Measurements from ENCODE around the gene GAPVD1. TPM values are rescaled to one million over a fixed set of nuclear protein-coding genes. Genes with fewer than 3 reads are reported as not detected.
A peak's percentile ranks its signal among the peaks of the same experiment; 100 is the strongest.

Gene GAPVD1
- total RNA-seq (2021): 33.3 to 34.0 TPM (median 33.8 TPM) in 3 replicates
- Bru-seq, nascent RNA: percentile 67 among the genes with signal in this experiment
- long read RNA-seq, experiment 1, full-length matches to known transcripts: 7 of 129 reads
- long read RNA-seq, experiment 1, partial matches to known transcripts: 28 of 129 reads
- long read RNA-seq, experiment 1, other reads (novel, unspliced or antisense): 94 of 129 reads
- long read RNA-seq, experiment 2, partial matches to known transcripts: 2 of 27 reads
- long read RNA-seq, experiment 2, other reads (novel, unspliced or antisense): 24 of 27 reads
- long read RNA-seq, experiment 3, partial matches to known transcripts: 0 of 2 reads
- long read RNA-seq, experiment 3, other reads (novel, unspliced or antisense): 2 of 2 reads

- peak within 1 kb of the TSS; percentile 80 for H3K27ac Mint-ChIP-seq
- POLR2A ChIA-PET: interaction anchor here (0.6 to 1.7 kb wide), 3 partner anchors 10 to 46 kb away, joined by 3 to 11 read pairs (median 6); partner anchors contain the start of gene HSPA5
- peaks cover 10% of the 10 kb centered on the region for H3K4me1 Mint-ChIP-seq
- ATAC-seq: peak; percentile 97
- peaks cover 4% of the 10 kb centered on the region; the same call in 1 of the 2 replicates for H3K9me3 Mint-ChIP-seq
- no peaks in the 10 kb centered on the region for H3K27me3 Mint-ChIP-seq (ENCODE audit: low read depth)
- peak; percentile 92 for DNase-seq (ENCODE audit: low spot score)
- peak within 1 kb of the TSS; percentile 98 for H3K4me3 Mint-ChIP-seq
- CTCF ChIA-PET: interaction anchor here (0.7 to 2.2 kb wide), 11 partner anchors 11 to 112 kb away, joined by 3 to 10 read pairs (median 4); partner anchors contain the start of gene HSPA5
- H3K36me3 Mint-ChIP-seq: peaks cover 3% of the 10 kb centered on the region; the same call in 1 of the 2 replicates
- TF ChIP-seq ETV6 (CRISPR knock-in tag; IDR thresholded peaks at IDR 0.05) (no peak; the same call in 1 of the 2 replicates), NFE2L1 (CRISPR knock-in tag; IDR thresholded peaks at IDR 0.05) (no peak), NFYB (CRISPR knock-in tag; conservative IDR thresholded peaks at IDR 0.05; ENCODE audit: low read depth) (0 out of 2 replicates have a peak, but pooled peaks have one; percentile 11), SMAD4 (CRISPR knock-in tag; IDR thresholded peaks at IDR 0.05) (no peak), TP53 (CRISPR knock-in tag; IDR thresholded peaks at IDR 0.05) (no peak), MXD4 (CRISPR knock-in tag; IDR thresholded peaks at IDR 0.05; ENCODE audit: borderline replicate concordance) (no peak), OVOL2 (CRISPR knock-in tag; IDR thresholded peaks at IDR 0.05; ENCODE audit: borderline replicate concordance) (no peak), ZNF138 (CRISPR knock-in tag; conservative IDR thresholded peaks at IDR 0.05) (no peak), PRDM15 (CRISPR knock-in tag; IDR thresholded peaks at IDR 0.05) (no peak), FOXP4 (CRISPR knock-in tag; IDR thresholded peaks at IDR 0.05) (no peak), ZNF671 (CRISPR knock-in tag; IDR thresholded peaks at IDR 0.05) (no peak), ZNF281 (CRISPR knock-in tag; IDR thresholded peaks at IDR 0.05) (peak; percentile 20; the same call in 1 of the 2 replicates), MAX (CRISPR knock-in tag; IDR thresholded peaks at IDR 0.05) (no peak; the same call in 1 of the 2 replicates), STAT6 (CRISPR knock-in tag; conservative IDR thresholded peaks at IDR 0.05; ENCODE audit: low read depth) (no peak), IRF1 (CRISPR knock-in tag; IDR thresholded peaks at IDR 0.05) (peak; percentile 28; the same call in 1 of the 2 replicates), RORB (CRISPR knock-in tag; IDR thresholded peaks at IDR 0.05) (no peak)
- TF ChIP-seq, protein P1, sequence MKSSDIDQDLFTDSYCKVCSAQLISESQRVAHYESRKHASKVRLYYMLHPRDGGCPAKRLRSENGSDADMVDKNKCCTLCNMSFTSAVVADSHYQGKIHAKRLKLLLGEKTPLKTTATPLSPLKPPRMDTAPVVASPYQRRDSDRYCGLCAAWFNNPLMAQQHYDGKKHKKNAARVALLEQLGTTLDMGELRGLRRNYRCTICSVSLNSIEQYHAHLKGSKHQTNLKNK (CRISPR knock-in tag; IDR thresholded peaks at IDR 0.05): no peak
- TF ChIP-seq, protein P2, sequence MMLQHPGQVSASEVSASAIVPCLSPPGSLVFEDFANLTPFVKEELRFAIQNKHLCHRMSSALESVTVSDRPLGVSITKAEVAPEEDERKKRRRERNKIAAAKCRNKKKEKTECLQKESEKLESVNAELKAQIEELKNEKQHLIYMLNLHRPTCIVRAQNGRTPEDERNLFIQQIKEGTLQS (CRISPR knock-in tag; conservative IDR thresholded peaks at IDR 0.05): no peak
- TF ChIP-seq, protein P3, sequence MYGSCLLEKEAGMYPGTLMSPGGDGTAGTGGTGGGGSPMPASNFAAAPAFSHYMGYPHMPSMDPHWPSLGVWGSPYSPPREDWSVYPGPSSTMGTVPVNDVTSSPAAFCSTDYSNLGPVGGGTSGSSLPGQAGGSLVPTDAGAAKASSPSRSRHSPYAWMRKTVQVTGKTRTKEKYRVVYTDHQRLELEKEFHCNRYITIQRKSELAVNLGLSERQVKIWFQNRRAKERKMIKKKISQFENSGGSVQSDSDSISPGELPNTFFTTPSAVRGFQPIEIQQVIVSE (CRISPR knock-in tag; IDR thresholded peaks at IDR 0.05; ENCODE audit: borderline replicate concordance): no peak
These were observed at the start of gene GAPVD1 for GRCh38 chr9:125261501-125262293. GAPVD1 (plus strand) TSS chr9:125261826; CDS start chr9:125298922, 37,096 bp downstream.
